DOHH2 (cell line): ENCODE measurements around the gene NRAP.

ENCODE experiments used
- H3F3A ChIP-seq: fragments of 200-600 bp; sonication (generic), shearing (Covaris generic); 2 replicates; pipeline ENCODE4 v1.6.0; 2016; ENCODE audit warnings: antibody characterized with exemption, mild to moderate bottlenecking; ENCODE audit not compliant: control insufficient read depth, insufficient read depth
- H3K27ac ChIP-seq: fragments of 200-600 bp; sonication (generic); 2 replicates; pipeline ENCODE4 v1.5.1; 2014; ENCODE audit warnings: low read depth, mild to moderate bottlenecking, low read length, moderate library complexity
- H3K27me3 ChIP-seq: fragments of 200-600 bp; sonication (generic); 2 replicates; pipeline ENCODE4 v1.6.1; 2014; ENCODE audit warnings: mild to moderate bottlenecking, low read length, mixed read lengths; ENCODE audit not compliant: control insufficient read depth
- H3K36me3 ChIP-seq: fragments of 200-600 bp; sonication (generic); 2 replicates; pipeline ENCODE4 v1.6.1; 2014; ENCODE audit warnings: mild to moderate bottlenecking, low read length, moderate library complexity, mixed read lengths; ENCODE audit not compliant: control insufficient read depth
- H3K4me1 ChIP-seq: fragments of 200-600 bp; sonication (generic); 2 replicates; pipeline ENCODE4 v1.6.1; 2014; ENCODE audit warnings: mild to moderate bottlenecking, low read length, mixed read lengths; ENCODE audit not compliant: control insufficient read depth
- H3K4me2 ChIP-seq: fragments of 200-600 bp; sonication (generic); 2 replicates; pipeline ENCODE4 v1.6.0; 2014; ENCODE audit warnings: mild to moderate bottlenecking, low read length, moderate library complexity
- H3K4me3 ChIP-seq: fragments of 200-600 bp; sonication (generic); 2 replicates; pipeline ENCODE4 v1.5.1; 2014; ENCODE audit warnings: mild to moderate bottlenecking, low read length, mixed read lengths
- H3K79me2 ChIP-seq: fragments of 200-600 bp; sonication (generic); 2 replicates; pipeline ENCODE4 v1.6.1; 2014; ENCODE audit warnings: mild to moderate bottlenecking, low read length, mixed read lengths; ENCODE audit not compliant: control insufficient read depth
- H3K9me2 ChIP-seq: fragments of 200-600 bp; sonication (generic); replicated peaks from 2 replicates; pipeline ENCODE4 v1.6.1; 2014; ENCODE audit warnings: mild to moderate bottlenecking, low read length, mixed read lengths; ENCODE audit not compliant: control insufficient read depth
- H3K9me3 ChIP-seq: fragments of 200-600 bp; sonication (generic); 2 replicates; pipeline ENCODE4 v1.6.1; 2014; ENCODE audit warnings: antibody characterized with exemption, low read length, mixed read lengths; ENCODE audit not compliant: control insufficient read depth, insufficient read depth
- H4K20me1 ChIP-seq: fragments of 200-600 bp; sonication (generic); 2 replicates; pipeline ENCODE4 v1.6.0; 2014; ENCODE audit warnings: low read depth, mild to moderate bottlenecking, antibody characterized with exemption, low read length, moderate library complexity; ENCODE audit not compliant: control insufficient read depth, insufficient read depth
- EZH2phosphoT487 ChIP-seq: fragments of 200-600 bp; sonication (generic); IDR thresholded peaks from 2 replicates; pipeline ENCODE4 v1.6.1; 2017; ENCODE audit warnings: borderline replicate concordance, mild to moderate bottlenecking, antibody characterized with exemption, low read length, moderate library complexity, mixed read lengths
- TF ChIP-seq, protein P1 (sequence below): fragments of 200-600 bp; sonication (generic); IDR thresholded peaks from one replicate; pipeline ENCODE4 v1.5.1; 2014; ENCODE audit warnings: antibody characterized with exemption, mild to moderate bottlenecking, low read depth, low read length; ENCODE audit not compliant: poor library complexity, severe bottlenecking

The NRAP gene

DNA sequence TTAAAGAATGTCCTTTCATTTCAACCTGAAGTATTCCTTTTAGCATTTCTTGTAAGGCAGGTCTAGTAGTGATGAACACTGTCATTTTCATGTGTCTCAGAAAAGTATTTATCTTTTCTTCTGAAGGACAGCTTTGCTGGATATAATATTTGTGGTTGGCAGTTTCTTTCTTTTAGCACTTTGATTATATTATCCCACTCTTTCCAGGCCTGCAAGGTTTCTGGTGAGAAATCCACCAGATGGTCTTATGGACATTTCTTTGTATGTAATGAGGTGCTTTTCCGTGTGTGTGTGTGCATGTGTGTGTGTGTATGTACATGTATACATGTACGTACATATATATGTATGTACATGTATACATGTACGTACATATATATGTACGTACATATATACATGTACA is 23.2 kb upstream of the NRAP start:
- Histone ChIP-seq H3K4me3 (no peak overlapping the region), H3K4me2 (no peak overlapping the region), H3K36me3 (no peaks in the 10 kb centered on the region), H3K9me3 (peaks cover 7% of the 10 kb centered on the region; the same call in 1 of the 2 replicates), H3K79me2 (no peaks in the 10 kb centered on the region; the same call in none of the 2 replicates), H3K27me3 (no peaks in the 10 kb centered on the region), H3F3A (no peaks in the 10 kb centered on the region), H3K27ac (no peak overlapping the region), H3K4me1 (peaks cover 6% of the 10 kb centered on the region), H4K20me1 (no peaks in the 10 kb centered on the region), H3K9me2 (no peaks in the 10 kb centered on the region)
- TF ChIP-seq, protein P1, sequence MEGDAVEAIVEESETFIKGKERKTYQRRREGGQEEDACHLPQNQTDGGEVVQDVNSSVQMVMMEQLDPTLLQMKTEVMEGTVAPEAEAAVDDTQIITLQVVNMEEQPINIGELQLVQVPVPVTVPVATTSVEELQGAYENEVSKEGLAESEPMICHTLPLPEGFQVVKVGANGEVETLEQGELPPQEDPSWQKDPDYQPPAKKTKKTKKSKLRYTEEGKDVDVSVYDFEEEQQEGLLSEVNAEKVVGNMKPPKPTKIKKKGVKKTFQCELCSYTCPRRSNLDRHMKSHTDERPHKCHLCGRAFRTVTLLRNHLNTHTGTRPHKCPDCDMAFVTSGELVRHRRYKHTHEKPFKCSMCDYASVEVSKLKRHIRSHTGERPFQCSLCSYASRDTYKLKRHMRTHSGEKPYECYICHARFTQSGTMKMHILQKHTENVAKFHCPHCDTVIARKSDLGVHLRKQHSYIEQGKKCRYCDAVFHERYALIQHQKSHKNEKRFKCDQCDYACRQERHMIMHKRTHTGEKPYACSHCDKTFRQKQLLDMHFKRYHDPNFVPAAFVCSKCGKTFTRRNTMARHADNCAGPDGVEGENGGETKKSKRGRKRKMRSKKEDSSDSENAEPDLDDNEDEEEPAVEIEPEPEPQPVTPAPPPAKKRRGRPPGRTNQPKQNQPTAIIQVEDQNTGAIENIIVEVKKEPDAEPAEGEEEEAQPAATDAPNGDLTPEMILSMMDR = no peak
- no peak for TF ChIP-seq EZH2phosphoT487

DNA sequence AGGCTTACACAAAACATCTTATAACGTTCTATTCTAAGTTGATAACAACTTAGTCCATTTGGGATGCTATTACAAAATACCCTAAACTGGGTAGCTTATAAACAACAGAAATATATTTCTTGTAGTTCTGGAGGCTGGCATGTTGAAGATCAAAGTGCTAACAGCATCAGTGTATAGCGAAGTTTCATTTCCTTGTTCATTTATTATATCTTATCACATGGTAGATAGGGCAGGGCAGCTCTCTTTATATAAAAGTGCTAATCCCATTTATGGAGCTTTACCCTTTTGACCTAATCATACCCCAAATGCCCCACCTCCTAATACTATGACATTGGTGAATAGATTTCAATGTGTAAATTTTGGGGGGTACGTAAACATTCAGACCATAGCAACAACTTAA is 22.2 kb upstream of the NRAP start:
- H3K79me2 ChIP-seq = peaks cover 3% of the 10 kb centered on the region
- H3K4me1 ChIP-seq = peaks cover 9% of the 10 kb centered on the region
- no peak overlapping the region for H3K4me2 ChIP-seq
- H3F3A ChIP-seq = 0 out of 2 replicates have a peak, but pooled peaks cover 4% of the 10 kb centered on the region
- H3K9me2 ChIP-seq = no peaks in the 10 kb centered on the region
- H3K9me3 ChIP-seq = peaks cover 7% of the 10 kb centered on the region; the same call in 1 of the 2 replicates
- H3K27ac ChIP-seq = no peak overlapping the region
- H3K36me3 ChIP-seq = no peaks in the 10 kb centered on the region
- H3K4me3 ChIP-seq = no peak overlapping the region
- TF ChIP-seq EZH2phosphoT487 = no peak
- TF ChIP-seq, protein P1 = no peak
- H4K20me1 ChIP-seq = no peaks in the 10 kb centered on the region
- H3K27me3 ChIP-seq = no peaks in the 10 kb centered on the region

DNA sequence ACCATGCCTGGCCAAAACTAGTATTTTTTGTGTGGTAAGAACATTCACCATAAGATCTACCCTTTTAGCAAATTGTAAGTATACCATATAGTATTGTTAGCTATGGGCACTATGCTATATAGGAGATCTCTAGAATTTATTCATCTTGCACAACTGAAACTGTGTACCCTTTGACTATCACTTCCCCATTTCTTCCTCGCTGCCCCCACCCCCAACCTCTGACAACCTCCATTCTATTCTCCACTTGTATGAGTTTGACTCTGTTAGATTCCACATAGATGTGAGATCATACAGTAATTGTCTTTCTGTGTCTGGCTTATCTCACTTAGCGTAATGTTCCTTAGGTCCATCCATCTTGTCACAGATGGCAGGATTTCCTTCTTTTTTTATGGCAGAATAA is 19.5 kb upstream of the NRAP start:
- no peaks in the 10 kb centered on the region for H3K36me3 ChIP-seq
- peaks cover 9% of the 10 kb centered on the region for H3K79me2 ChIP-seq
- H3K27me3 ChIP-seq = peaks cover 11% of the 10 kb centered on the region
- H4K20me1 ChIP-seq = no peaks in the 10 kb centered on the region
- peaks cover 7% of the 10 kb centered on the region; the same call in 1 of the 2 replicates for H3K9me3 ChIP-seq
- H3K4me1 ChIP-seq = peaks cover 24% of the 10 kb centered on the region
- no peak overlapping the region for H3K4me3 ChIP-seq
- H3K27ac ChIP-seq = no peak overlapping the region
- H3F3A ChIP-seq = 0 out of 2 replicates have a peak, but pooled peaks cover 4% of the 10 kb centered on the region
- no peak overlapping the region for H3K4me2 ChIP-seq
- H3K9me2 ChIP-seq = no peaks in the 10 kb centered on the region
- no peak for TF ChIP-seq EZH2phosphoT487
- TF ChIP-seq, protein P1 = no peak
